Measurements from ENCODE around the gene TMEM107.

Gene TMEM107

DNA sequence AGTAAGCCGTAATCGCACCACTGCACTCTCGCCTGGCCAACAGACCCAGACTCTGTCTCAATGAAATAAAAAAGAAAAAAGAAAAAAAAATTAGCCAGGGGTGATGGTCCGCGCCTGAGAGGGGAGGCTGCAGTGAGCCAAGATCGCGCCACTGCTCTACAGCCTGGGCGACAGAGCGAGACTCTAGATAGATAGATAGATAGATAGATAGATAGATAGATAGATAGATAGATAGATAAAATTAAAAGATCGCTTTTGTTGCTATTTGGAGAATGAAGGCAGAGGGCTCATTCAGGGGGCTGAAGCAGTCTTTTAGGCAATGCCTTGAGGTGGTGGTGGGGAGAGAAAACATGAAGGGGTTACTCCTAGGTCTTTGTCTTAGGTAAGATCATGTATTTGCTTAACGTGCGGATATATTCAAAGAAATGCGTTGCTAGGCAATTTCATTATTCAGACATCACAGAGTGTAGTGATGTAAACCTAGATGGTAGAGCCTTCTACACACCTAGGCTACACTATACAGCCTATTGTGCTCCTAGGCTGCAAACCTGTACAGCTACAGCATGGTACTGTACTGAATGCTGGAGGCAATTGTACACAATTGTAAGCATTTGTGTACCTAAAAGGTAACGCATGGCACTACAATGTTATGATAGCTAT, 47.9 kb downstream of the TMEM107 start:
- no peak for DNase-seq

- peak; percentile 23 for DNase-seq
Measured at GRCh38 chr17:8126491-8127066, 49.6 kb downstream of the TMEM107 start.

GRCh38 chr17:8125947-8126490, 50.2 kb downstream of the TMEM107 start:
- no peak for DNase-seq

GRCh38 chr17:8125154-8125946, 50.8 kb downstream of the TMEM107 start:
- DNase-seq: peak; percentile 62

GRCh38 chr17:8124350-8125153, 51.6 kb downstream of the TMEM107 start:
- DNase-seq: no peak

GRCh38 chr17:8123695-8124349, 52.4 kb downstream of the TMEM107 start, which contains the start of gene HES7:
Gene HES7, minus strand, starts transcription at chr17:8124106. Its CDS starts 22 bp downstream, at chr17:8124084.
- DNase-seq: no peak

GRCh38 chr17:8122924-8123694, 53.1 kb downstream of the TMEM107 start:
- no peak for DNase-seq
